Stomach (tissue), 4 donors: ENCODE measurements around the gene IER5.

Experiments
- CTCF ChIP-seq, 7 experiments: fragments of 450-650 bp in 4 of 7; fragments of 200-600 bp in 3 of 7; sonication (generic) in 3 of 7; IDR thresholded peaks; one replicate each; pipeline ENCODE4 v1.5.1; 2016 to 2019; ENCODE audit warnings: antibody characterized with exemption in 7 of 7, control low read depth in 2 of 7, mild to moderate bottlenecking in 1 of 7
- POLR2AphosphoS5 ChIP-seq, 3 donors: sonication (generic); formaldehyde crosslinking; IDR thresholded peaks; one replicate each; pipeline ENCODE4 v1.6.1; 2016; ENCODE audit warnings: antibody characterized with exemption in 3 of 3

- no peak for TF ChIP-seq CTCF (IDR thresholded peaks at IDR 0.05)
- TF ChIP-seq POLR2AphosphoS5 (IDR thresholded peaks at IDR 0.05) = no peak
These were observed 6.1 kb downstream of the IER5 start for GRCh38 chr1:181094416-181095212.
